Brain microvascular endothelial cell (primary cell): ENCODE measurements around the gene NME8.
A peak's percentile ranks its signal among the peaks of the same experiment; 100 is the strongest.

ENCODE experiments used
- DNase-seq: peaks from one replicate; pipeline ENCODE4 v3.0.0-alpha.2; 2020
- H3K27ac ChIP-seq: fragments of 250-450 bp; sonication (Bioruptor Pico); 2 replicates; pipeline ENCODE4 v1.5.1; 2020; ENCODE audit warnings: mild to moderate bottlenecking, moderate library complexity
- H3K27me3 ChIP-seq: fragments of 250-450 bp; sonication (Bioruptor Pico); replicated peaks from 2 replicates; pipeline ENCODE4 v1.5.1; 2020; ENCODE audit warnings: mild to moderate bottlenecking
- H3K36me3 ChIP-seq: fragments of 250-450 bp; sonication (Bioruptor Pico); replicated peaks from 2 replicates; pipeline ENCODE4 v1.5.1; 2020; ENCODE audit warnings: mild to moderate bottlenecking
- H3K4me3 ChIP-seq: 2 replicates; pipeline ENCODE4 v1.5.1; 2011; ENCODE audit warnings: low read depth, mild to moderate bottlenecking, control low read depth, low read length, moderate library complexity
- in situ Hi-C: cut with HindIII; loops from 2 replicates; pipeline ENCODE4 v1.10.0; 2017; ENCODE audit warnings: low sequenced_read_pairs, low pct_ligation_motif_present
- TF ChIP-seq, protein P1 (sequence below): IDR thresholded peaks from 2 replicates; pipeline ENCODE4 v1.5.1; 2011; ENCODE audit warnings: low read depth, mild to moderate bottlenecking, moderate library complexity, low read length, control low read depth, inconsistent platforms; ENCODE audit errors: missing control alignments

The NME8 gene

DNA sequence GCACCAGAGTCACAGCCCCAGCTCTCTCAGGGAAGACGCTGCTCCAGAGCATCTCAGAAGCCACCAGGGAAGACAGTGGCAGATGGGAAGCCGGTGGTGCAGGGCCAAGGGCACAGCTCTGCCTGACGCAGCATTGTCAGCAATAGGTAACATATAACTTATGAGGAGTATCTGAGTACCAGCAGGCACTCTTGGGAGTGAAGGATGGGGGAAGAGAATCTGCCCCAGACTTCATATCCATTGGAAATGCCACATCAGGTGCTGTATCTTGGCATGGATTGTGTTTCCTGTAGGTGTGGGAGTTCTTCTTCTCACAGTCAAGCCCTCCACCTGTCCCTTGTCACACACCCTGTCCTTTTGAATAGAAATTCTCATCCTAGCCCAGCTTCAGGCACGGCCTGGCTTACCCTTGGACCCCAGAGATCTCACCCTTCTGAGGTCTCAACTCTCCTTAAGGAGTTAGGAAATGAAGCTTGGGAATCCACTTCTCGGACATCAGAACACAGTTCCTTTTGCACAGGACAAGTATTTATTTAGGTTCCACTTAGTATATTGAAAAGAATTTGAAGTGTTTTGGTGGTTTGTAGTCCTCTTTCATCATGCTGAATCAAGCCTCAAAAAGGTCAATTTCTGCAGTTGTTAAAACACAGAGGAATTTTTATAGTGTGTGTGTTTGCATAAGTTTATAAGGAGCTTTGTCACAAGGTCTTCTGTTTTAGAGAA is 82.0 kb downstream of the NME8 start:
- no peak overlapping the region for H3K4me3 ChIP-seq
- TF ChIP-seq, protein P1, sequence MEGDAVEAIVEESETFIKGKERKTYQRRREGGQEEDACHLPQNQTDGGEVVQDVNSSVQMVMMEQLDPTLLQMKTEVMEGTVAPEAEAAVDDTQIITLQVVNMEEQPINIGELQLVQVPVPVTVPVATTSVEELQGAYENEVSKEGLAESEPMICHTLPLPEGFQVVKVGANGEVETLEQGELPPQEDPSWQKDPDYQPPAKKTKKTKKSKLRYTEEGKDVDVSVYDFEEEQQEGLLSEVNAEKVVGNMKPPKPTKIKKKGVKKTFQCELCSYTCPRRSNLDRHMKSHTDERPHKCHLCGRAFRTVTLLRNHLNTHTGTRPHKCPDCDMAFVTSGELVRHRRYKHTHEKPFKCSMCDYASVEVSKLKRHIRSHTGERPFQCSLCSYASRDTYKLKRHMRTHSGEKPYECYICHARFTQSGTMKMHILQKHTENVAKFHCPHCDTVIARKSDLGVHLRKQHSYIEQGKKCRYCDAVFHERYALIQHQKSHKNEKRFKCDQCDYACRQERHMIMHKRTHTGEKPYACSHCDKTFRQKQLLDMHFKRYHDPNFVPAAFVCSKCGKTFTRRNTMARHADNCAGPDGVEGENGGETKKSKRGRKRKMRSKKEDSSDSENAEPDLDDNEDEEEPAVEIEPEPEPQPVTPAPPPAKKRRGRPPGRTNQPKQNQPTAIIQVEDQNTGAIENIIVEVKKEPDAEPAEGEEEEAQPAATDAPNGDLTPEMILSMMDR = no peak
- no peaks in the 10 kb centered on the region for H3K36me3 ChIP-seq
- in situ Hi-C loops = no loop called here
- peak; percentile 45 for DNase-seq
- H3K27ac ChIP-seq = peak overlapping the region; percentile 50
- no peaks in the 10 kb centered on the region for H3K27me3 ChIP-seq

DNA sequence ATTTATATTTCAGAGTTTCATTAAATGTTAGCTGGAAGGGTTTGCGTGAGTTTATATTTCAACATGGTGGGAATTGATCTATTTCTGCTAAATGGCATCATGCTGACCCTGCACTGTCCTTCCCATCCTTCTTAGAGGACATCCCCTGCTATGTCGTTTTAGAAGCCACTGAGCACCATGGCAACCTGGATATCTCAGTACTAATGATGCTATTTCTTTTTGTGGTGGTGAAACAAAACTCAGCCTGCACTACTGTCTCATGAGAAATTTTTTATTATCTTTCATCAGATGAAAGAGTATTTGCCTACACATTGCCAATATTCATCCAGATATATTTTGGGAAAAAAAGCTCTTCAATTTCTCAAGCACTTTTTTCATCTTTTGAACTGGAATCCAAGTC is 84.1 kb downstream of the NME8 start:
- in situ Hi-C loops = no loop called here
- DNase-seq = no peak
- TF ChIP-seq, protein P1 = no peak
- Histone ChIP-seq H3K36me3 (no peaks in the 10 kb centered on the region), H3K27ac (no peak overlapping the region), H3K27me3 (no peaks in the 10 kb centered on the region), H3K4me3 (no peak overlapping the region)

DNA sequence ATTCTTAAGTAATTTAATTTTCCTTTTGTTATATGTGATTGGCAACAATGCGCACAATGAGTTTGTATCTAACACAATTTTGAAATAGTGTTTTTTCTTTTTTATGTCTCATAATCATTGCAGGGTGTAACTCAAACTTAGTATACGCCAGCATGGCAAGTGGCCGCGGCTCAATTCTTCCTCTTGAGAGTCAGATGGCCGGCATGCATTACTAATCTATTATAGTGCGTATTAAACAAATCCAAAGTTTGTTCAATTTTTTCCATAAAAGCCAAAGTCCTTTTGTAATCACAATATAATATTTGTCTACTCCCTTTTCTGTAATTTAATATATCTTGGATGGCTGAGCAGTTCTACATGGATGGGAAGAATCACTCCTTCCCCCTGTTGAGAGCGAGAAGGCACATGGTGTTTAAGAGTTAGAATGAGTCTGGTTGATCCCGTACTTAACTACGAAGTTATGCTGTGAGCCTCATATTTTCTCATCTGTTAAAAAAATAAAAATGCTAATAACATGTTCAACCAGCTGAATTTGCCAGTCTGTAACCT is 84.7 kb downstream of the NME8 start:
- in situ Hi-C loops = no loop called here
- no peak overlapping the region for H3K27ac ChIP-seq
- no peaks in the 10 kb centered on the region for H3K36me3 ChIP-seq
- TF ChIP-seq, protein P1 = no peak
- H3K4me3 ChIP-seq = no peak overlapping the region
- H3K27me3 ChIP-seq = no peaks in the 10 kb centered on the region
- DNase-seq = no peak

DNA sequence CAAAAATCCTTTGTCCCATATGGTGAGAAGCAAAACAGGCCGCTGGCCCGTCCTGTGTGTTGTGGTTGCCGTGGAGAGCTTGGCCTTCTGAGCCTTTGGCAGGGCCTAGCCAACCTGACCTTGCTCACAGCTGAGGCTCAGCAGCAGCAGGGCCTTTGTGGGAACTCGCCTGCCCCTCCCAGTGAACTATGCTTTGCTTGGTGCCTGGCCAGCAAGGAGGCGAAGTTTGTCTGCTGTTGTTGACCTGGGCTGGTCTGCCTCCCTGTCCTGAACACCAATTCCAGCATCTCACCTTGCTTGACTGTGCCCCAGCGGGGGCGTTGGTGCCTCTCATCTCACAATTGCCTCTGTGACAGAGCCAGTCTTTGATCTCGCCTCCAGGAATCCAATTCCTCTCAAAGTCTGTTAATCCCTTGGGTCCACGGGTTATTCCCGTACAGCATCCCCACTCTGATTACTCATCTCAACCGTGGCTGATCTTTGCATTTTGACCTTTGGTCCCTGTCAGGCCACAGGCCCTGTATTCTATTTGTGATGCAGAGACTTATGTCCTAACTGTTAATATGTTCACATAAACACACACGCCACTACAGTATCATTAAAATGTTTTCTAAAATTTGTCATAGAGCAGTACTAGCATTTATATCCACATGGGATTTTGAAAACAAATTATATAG is 94.7 kb downstream of the NME8 start:
- peak overlapping the region; percentile 54 for H3K27ac ChIP-seq
- in situ Hi-C loops = no loop called here
- no peaks in the 10 kb centered on the region for H3K36me3 ChIP-seq
- H3K4me3 ChIP-seq = no peak overlapping the region
- TF ChIP-seq, protein P1 = no peak
- no peaks in the 10 kb centered on the region for H3K27me3 ChIP-seq
- peak; percentile 60 for DNase-seq

DNA sequence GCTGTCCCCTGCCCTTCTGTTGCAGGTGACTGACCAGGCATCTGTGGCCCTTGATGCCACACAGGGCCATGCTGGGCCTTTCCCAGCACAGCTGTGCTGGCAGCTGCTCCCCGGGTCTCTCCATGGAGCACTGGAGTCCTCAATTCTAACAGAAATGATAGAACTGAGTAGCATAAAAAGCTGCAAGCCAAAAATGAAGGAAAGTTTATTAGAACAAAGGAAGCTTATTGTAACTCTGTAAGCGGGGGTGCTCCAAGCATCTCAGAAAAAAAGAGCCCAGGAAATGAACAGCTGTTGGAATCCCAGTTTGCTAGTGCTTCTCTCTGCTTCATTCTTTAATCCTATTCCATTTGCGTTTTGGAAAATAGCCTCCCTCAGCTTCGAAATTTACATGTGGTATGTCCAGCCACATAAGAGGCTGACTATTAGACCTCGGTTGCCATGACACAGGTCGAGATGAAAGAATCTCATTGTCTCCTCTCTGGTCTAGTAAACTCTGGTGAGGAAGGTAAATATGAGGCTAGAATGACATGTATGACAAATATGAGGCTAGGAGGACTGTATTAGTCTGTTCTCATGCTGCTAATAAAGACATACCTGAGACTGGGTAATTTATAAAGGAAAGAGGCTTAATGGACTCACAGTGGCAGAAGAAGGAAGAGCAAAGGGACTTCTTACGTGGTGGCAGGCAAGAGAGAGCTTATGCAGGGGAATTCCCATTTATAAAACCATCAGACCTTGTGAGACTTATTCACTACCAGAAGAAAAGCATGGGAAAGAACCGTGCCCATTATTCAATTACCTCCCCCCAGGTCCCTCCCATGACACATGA is 95.7 kb downstream of the NME8 start:
- TF ChIP-seq, protein P1 = no peak
- in situ Hi-C loops = no loop called here
- no peaks in the 10 kb centered on the region for H3K36me3 ChIP-seq
- DNase-seq = no peak
- H3K4me3 ChIP-seq = no peak overlapping the region
- no peak overlapping the region for H3K27ac ChIP-seq
- no peaks in the 10 kb centered on the region for H3K27me3 ChIP-seq
